ENCODE data around the gene C20orf144. TPM values are rescaled to one million over a fixed set of nuclear protein-coding genes. Genes with fewer than 3 reads are reported as not detected.

Gene C20orf144
- total RNA-seq, 1 donor from 2014 or later: not detected

GRCh38 chr20:33651562-33652048 is 10.5 kb upstream of the C20orf144 start:
- DNase-seq (ENCODE audit: low read depth): no peak
- TF ChIP-seq, protein P1, sequence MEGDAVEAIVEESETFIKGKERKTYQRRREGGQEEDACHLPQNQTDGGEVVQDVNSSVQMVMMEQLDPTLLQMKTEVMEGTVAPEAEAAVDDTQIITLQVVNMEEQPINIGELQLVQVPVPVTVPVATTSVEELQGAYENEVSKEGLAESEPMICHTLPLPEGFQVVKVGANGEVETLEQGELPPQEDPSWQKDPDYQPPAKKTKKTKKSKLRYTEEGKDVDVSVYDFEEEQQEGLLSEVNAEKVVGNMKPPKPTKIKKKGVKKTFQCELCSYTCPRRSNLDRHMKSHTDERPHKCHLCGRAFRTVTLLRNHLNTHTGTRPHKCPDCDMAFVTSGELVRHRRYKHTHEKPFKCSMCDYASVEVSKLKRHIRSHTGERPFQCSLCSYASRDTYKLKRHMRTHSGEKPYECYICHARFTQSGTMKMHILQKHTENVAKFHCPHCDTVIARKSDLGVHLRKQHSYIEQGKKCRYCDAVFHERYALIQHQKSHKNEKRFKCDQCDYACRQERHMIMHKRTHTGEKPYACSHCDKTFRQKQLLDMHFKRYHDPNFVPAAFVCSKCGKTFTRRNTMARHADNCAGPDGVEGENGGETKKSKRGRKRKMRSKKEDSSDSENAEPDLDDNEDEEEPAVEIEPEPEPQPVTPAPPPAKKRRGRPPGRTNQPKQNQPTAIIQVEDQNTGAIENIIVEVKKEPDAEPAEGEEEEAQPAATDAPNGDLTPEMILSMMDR (IDR thresholded peaks at IDR 0.05; ENCODE audit: insufficient read depth, low read length, poor library complexity, severe bottlenecking): no peak
- H3K4me3 ChIP-seq (ENCODE audit: low read depth, low read length): no peak overlapping the region
- peaks cover 3% of the 10 kb centered on the region for H3K27me3 ChIP-seq (ENCODE audit: control insufficient read depth, insufficient read depth, low read length)
- no peaks in the 10 kb centered on the region for H3K36me3 ChIP-seq (ENCODE audit: control insufficient read depth, insufficient read depth, low read length)

GRCh38 chr20:33653218-33653899 is 8.8 kb upstream of the C20orf144 start:
- Histone ChIP-seq H3K36me3 (ENCODE audit: control insufficient read depth, insufficient read depth, low read length) (no peaks in the 10 kb centered on the region), H3K27me3 (ENCODE audit: control insufficient read depth, insufficient read depth, low read length) (peaks cover 3% of the 10 kb centered on the region), H3K4me3 (ENCODE audit: low read depth, low read length) (no peak overlapping the region)
- TF ChIP-seq, protein P1 (IDR thresholded peaks at IDR 0.05; ENCODE audit: insufficient read depth, low read length, poor library complexity, severe bottlenecking): peak; percentile 94
- DNase-seq (ENCODE audit: low read depth): no peak

GRCh38 chr20:33653900-33654596 is 8.1 kb upstream of the C20orf144 start:
- H3K27me3 ChIP-seq (ENCODE audit: control insufficient read depth, insufficient read depth, low read length): peaks cover 3% of the 10 kb centered on the region
- DNase-seq (ENCODE audit: low read depth): no peak
- no peak overlapping the region for H3K4me3 ChIP-seq (ENCODE audit: low read depth, low read length)
- TF ChIP-seq, protein P1 (IDR thresholded peaks at IDR 0.05; ENCODE audit: insufficient read depth, low read length, poor library complexity, severe bottlenecking): no peak
- H3K36me3 ChIP-seq (ENCODE audit: control insufficient read depth, insufficient read depth, low read length): no peaks in the 10 kb centered on the region

DNA sequence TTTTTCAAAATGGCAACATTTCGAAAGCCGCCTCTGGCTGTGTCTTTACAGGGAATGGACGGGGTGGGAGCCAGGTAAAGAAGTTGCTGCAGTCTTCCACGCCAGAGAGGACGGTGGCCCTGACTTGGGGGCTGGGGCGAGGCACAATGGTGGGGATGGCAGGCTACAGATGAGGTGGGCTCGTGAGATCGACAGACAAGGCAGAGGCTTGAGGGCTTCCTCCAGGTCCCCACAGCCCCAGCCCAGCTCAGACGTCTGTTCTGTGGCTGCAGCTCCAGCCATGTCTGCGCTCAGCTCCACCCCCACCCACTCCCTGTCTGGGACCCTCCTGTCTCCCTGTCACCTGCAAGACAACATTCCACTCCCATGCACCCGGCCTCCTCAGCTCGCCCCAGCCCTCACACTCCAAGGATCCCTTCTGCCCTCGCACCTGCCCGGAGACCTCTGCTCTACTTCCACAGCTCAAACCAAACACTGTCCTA is 7.4 kb upstream of the C20orf144 start:
- peaks cover 3% of the 10 kb centered on the region for H3K27me3 ChIP-seq (ENCODE audit: control insufficient read depth, insufficient read depth, low read length)
- H3K4me3 ChIP-seq (ENCODE audit: low read depth, low read length): no peak overlapping the region
- no peak for DNase-seq (ENCODE audit: low read depth)
- H3K36me3 ChIP-seq (ENCODE audit: control insufficient read depth, insufficient read depth, low read length): no peaks in the 10 kb centered on the region
- TF ChIP-seq, protein P1 (IDR thresholded peaks at IDR 0.05; ENCODE audit: insufficient read depth, low read length, poor library complexity, severe bottlenecking): no peak

GRCh38 chr20:33655164-33655563 is 7.0 kb upstream of the C20orf144 start:
- TF ChIP-seq, protein P1 (IDR thresholded peaks at IDR 0.05; ENCODE audit: insufficient read depth, low read length, poor library complexity, severe bottlenecking): no peak
- no peak for DNase-seq (ENCODE audit: low read depth)
- no peaks in the 10 kb centered on the region for H3K36me3 ChIP-seq (ENCODE audit: control insufficient read depth, insufficient read depth, low read length)
- no peak overlapping the region for H3K4me3 ChIP-seq (ENCODE audit: low read depth, low read length)
- H3K27me3 ChIP-seq (ENCODE audit: control insufficient read depth, insufficient read depth, low read length): peaks cover 3% of the 10 kb centered on the region

Measured in kidney epithelial cell (primary cell).